Mesendoderm (in vitro differentiated cells): Measurements from ENCODE around the gene MAP4K1.

Experiments
- DNase-seq: peaks from one replicate; pipeline ENCODE4 v3.0.0; 2013
- H2AK5ac ChIP-seq: 2 replicates; pipeline ENCODE4 v1.6.1; 2013; ENCODE audit warnings: low read length, inconsistent platforms
- H2BK120ac ChIP-seq: 2 replicates; pipeline ENCODE4 v1.6.1; 2013; ENCODE audit warnings: low read depth, mild to moderate bottlenecking, low read length, moderate library complexity, mixed read lengths
- H2BK15ac ChIP-seq: replicated peaks from 2 replicates; pipeline ENCODE4 v1.6.1; 2013; ENCODE audit warnings: low read depth, mild to moderate bottlenecking, moderate library complexity
- H2BK5ac ChIP-seq: 2 replicates; pipeline ENCODE4 v1.6.1; 2013; ENCODE audit warnings: low read length, inconsistent platforms
- H3K18ac ChIP-seq: 2 replicates; pipeline ENCODE4 v1.6.1; 2013; ENCODE audit warnings: mild to moderate bottlenecking, low read length, mixed read lengths
- H3K23ac ChIP-seq: one replicate; pipeline ENCODE4 v1.6.1; 2013; ENCODE audit warnings: low read length
- H3K27ac ChIP-seq: 2 replicates; pipeline ENCODE4 v1.5.1; 2013; ENCODE audit warnings: low read depth, mild to moderate bottlenecking, inconsistent platforms, low read length, moderate library complexity
- H3K27me3 ChIP-seq: 2 replicates; pipeline ENCODE4 v1.6.1; 2013; ENCODE audit warnings: low read length, control low read depth, mild to moderate bottlenecking, inconsistent platforms; ENCODE audit not compliant: insufficient read depth, poor library complexity
- H3K36me3 ChIP-seq: 2 replicates; pipeline ENCODE4 v1.6.1; 2013; ENCODE audit warnings: low read length, inconsistent platforms; ENCODE audit not compliant: control insufficient read depth, insufficient read depth
- H3K4ac ChIP-seq: one replicate; pipeline ENCODE4 v1.6.1; 2013; ENCODE audit warnings: low read depth, mild to moderate bottlenecking, low read length, moderate library complexity
- H3K4me1 ChIP-seq: 2 replicates; pipeline ENCODE4 v1.6.1; 2013; ENCODE audit warnings: low read depth, low read length, inconsistent platforms; ENCODE audit not compliant: control insufficient read depth
- H3K4me2 ChIP-seq: 2 replicates; pipeline ENCODE4 v1.6.1; 2013; ENCODE audit warnings: low read length
- H3K4me3 ChIP-seq: 2 replicates; pipeline ENCODE4 v1.5.1; 2013; ENCODE audit warnings: mild to moderate bottlenecking, low read length
- H3K56ac ChIP-seq: one replicate; pipeline ENCODE4 v1.6.1; 2013; ENCODE audit warnings: low read length
- H3K79me1 ChIP-seq: 2 replicates; pipeline ENCODE4 v1.6.1; 2013; ENCODE audit warnings: low read length, inconsistent platforms
- H3K79me2 ChIP-seq: 2 replicates; pipeline ENCODE4 v1.6.1; 2013; ENCODE audit warnings: mild to moderate bottlenecking, low read length; ENCODE audit not compliant: control insufficient read depth, insufficient read depth
- H3K9ac ChIP-seq: 2 replicates; pipeline ENCODE4 v1.6.1; 2013; ENCODE audit warnings: low read length, inconsistent platforms
- H4K5ac ChIP-seq: one replicate; pipeline ENCODE4 v1.6.1; 2013; ENCODE audit warnings: low read length
- H4K8ac ChIP-seq: one replicate; pipeline ENCODE4 v1.6.1; 2013; ENCODE audit warnings: low read depth, mild to moderate bottlenecking, control low read depth, low read length, moderate library complexity
- WGBS: extraction: QIAGEN DNeasy Blood & Tissue Kit; methylation state at CpG from one replicate; pipeline ENCODE4 v1.1.7; 2013; ENCODE audit warnings: low lambda C conversion rate, missing lambda C conversion rate; ENCODE audit not compliant: insufficient coverage; ENCODE audit errors: extremely low coverage; 5-methylcytosine and 5-hydroxymethylcytosine counted together

The MAP4K1 gene

DNA sequence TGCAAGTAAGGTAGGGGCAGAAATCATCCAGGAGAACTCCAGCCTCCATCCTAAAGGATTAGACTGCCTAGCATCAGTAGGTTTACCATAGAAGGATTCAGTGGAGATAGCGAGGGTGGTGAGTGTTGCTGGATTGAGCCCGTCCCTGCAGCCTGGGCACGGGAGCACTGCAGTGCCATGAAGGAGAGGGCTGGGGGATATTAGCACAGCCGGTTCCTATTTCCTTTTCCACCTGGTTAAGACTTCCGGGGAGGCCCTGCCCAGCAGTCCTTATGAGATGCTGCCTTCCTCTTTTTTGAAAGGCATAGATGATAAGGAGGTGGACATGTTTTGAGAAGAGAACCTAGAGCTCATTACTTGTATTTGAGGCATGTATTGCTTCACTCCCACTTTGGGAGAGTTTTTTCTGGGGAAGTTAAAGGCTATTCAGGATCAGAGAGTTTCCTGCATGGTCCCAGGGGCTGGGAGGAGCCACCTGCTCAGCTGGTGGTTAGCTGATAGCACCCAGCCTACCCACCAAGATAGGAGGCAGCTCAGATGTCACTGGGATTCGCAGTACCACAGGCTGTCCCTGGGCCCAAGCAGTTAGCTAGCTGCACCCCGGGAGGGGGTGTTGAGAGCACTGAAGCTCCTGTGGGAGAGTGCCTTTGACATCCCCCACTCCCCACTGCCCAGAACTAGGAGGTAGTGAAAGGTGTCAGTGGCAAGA, 46.9 kb upstream of the MAP4K1 start:
- Histone ChIP-seq H3K9ac (peak overlapping the region; percentile 16), H2BK120ac (no peak overlapping the region), H3K4ac (no peak overlapping the region), H3K36me3 (no peaks in the 10 kb centered on the region), H3K23ac (no peak overlapping the region), H4K8ac (no peak overlapping the region), H3K27ac (peak overlapping the region; percentile 84), H2BK15ac (no peak overlapping the region), H3K4me1 (peaks cover 38% of the 10 kb centered on the region), H3K27me3 (no peaks in the 10 kb centered on the region), H2BK5ac (peak overlapping the region; percentile 12), H3K79me2 (peaks cover 82% of the 10 kb centered on the region), H3K4me3 (no peak overlapping the region), H4K5ac (no peak overlapping the region), H3K56ac (peak overlapping the region; percentile 49), H2AK5ac (no peak overlapping the region), H3K79me1 (peaks cover 11% of the 10 kb centered on the region), H3K4me2 (no peak overlapping the region), H3K18ac (peak overlapping the region; percentile 71)
- DNase-seq: peak; percentile 59
- WGBS: no CpG with 5 or more reads among the region's 7 CpGs

DNA sequence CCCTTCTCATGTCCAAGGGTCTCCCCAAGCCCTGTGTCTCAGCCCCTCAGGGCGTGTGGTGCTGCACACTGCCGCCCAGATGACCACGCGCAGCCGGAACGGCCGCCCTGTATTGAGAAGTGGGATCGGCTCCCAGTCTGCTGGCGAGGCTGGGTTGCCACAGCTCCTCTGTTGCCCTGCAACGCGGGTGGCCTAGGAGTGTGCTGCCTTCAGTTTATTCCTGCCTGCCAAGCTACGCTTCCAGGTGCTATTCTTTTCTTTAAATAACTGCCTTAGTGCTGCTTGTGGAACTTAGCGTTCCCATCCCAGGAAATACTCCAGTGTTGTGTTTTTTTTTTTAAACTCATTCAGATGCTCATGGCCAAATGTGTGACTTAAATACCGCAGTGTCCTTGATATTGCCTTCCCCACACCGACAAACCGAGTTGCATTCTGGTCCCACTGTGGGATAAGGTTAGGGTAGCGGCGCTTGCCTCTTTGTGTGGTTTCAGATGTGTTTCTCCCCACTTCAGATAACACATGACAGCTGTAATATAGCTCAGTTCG, 46.3 kb upstream of the MAP4K1 start:
- Histone ChIP-seq H2BK120ac (no peak overlapping the region), H3K23ac (peak overlapping the region; percentile 83), H3K4me3 (no peak overlapping the region), H3K79me2 (peaks cover 82% of the 10 kb centered on the region), H3K56ac (peak overlapping the region; percentile 49), H3K4me2 (no peak overlapping the region), H3K79me1 (peaks cover 9% of the 10 kb centered on the region), H2BK5ac (peak overlapping the region; percentile 12), H2BK15ac (no peak overlapping the region), H2AK5ac (no peak overlapping the region), H4K8ac (no peak overlapping the region), H3K18ac (no peak overlapping the region), H3K27ac (no peak overlapping the region), H3K27me3 (no peaks in the 10 kb centered on the region), H3K4me1 (peaks cover 36% of the 10 kb centered on the region), H4K5ac (no peak overlapping the region), H3K36me3 (no peaks in the 10 kb centered on the region), H3K4ac (no peak overlapping the region), H3K9ac (peak overlapping the region; percentile 16)
- WGBS: no CpG with 5 or more reads among the region's 19 CpGs
- DNase-seq: no peak

DNA sequence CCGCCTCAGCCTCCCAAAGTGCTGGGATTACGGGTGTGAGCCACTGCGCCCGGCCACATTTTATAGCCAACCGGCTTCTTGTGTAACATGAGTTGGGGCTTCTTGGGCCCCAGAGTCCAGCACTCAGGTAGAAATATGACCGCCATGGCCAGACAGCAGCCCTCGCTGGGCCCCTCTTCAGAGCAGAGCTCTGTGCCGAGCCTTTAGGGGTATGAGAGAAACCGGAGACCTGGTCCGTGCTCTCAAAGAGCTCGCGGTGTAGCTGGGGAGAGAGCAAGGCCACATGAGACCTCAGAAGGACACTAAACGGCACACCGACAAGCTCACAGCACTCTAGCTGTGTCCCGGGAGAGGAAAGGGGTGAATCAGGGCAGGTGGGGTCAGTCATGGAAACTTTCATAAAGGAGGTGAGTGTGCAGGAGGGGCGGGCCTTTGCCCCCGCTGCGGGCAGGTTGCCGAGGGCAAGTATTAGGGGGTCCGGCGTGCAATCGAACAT, 45.5 kb upstream of the MAP4K1 start:
- H3K4ac ChIP-seq: no peak overlapping the region
- peaks cover 5% of the 10 kb centered on the region for H3K79me1 ChIP-seq
- no peak overlapping the region for H4K8ac ChIP-seq
- peak overlapping the region; percentile 37 for H3K27ac ChIP-seq
- no peak overlapping the region for H2BK120ac ChIP-seq
- H2BK5ac ChIP-seq: peak overlapping the region; percentile 35
- peak overlapping the region; percentile 83 for H3K23ac ChIP-seq
- no peak overlapping the region for H3K4me3 ChIP-seq
- DNase-seq: no peak
- H4K5ac ChIP-seq: no peak overlapping the region
- H3K18ac ChIP-seq: no peak overlapping the region
- no peaks in the 10 kb centered on the region for H3K36me3 ChIP-seq
- peaks cover 36% of the 10 kb centered on the region for H3K4me1 ChIP-seq
- H3K27me3 ChIP-seq: no peaks in the 10 kb centered on the region
- H3K79me2 ChIP-seq: peaks cover 82% of the 10 kb centered on the region
- peak overlapping the region; percentile 10 for H3K56ac ChIP-seq
- no peak overlapping the region for H2BK15ac ChIP-seq
- no CpG with 5 or more reads among the region's 22 CpGs for WGBS
- no peak overlapping the region for H3K9ac ChIP-seq
- H2AK5ac ChIP-seq: no peak overlapping the region
- H3K4me2 ChIP-seq: no peak overlapping the region

DNA sequence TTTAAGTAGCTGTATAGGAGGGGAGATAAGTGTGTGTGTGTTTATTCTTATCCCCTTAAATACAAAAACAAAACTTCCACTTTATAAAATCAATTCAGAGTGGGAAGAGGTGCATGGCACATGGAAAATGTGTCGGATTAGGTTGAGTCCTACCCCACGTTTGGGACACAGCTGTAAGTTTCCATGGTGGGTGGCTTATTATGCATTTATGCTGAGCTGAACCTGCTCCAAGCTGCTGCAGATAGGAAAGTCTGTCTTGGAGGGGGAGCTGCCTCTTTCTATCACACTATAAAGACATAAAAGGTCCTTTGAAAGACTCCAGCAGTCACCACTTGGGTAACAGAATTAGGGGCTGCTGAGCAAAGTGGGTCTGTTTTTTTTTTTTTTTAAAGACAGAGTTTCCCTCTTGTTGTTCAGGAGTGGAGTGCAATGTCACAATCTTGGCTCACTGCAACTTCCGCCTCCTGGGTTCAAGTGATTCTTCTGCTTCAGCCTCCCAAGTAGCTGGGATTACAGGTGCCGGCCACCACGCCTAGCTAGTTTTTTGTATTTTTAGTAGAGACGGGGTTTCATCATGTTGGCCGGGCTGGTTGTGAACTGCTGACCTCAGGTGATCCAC, 44.9 kb upstream of the MAP4K1 start:
- WGBS: no CpG with 5 or more reads among the region's 7 CpGs
- peaks cover 8% of the 10 kb centered on the region for H3K79me1 ChIP-seq
- peaks cover 40% of the 10 kb centered on the region for H3K4me1 ChIP-seq
- no peak for DNase-seq
- no peaks in the 10 kb centered on the region for H3K36me3 ChIP-seq
- H3K4me2 ChIP-seq: no peak overlapping the region
- no peak overlapping the region for H3K27ac ChIP-seq
- H3K4me3 ChIP-seq: no peak overlapping the region
- H3K27me3 ChIP-seq: no peaks in the 10 kb centered on the region
- no peak overlapping the region for H3K9ac ChIP-seq
- no peak overlapping the region for H3K23ac ChIP-seq
- H3K18ac ChIP-seq: no peak overlapping the region
- no peak overlapping the region for H3K56ac ChIP-seq
- H2BK5ac ChIP-seq: no peak overlapping the region
- H3K79me2 ChIP-seq: peaks cover 82% of the 10 kb centered on the region
- H4K8ac ChIP-seq: no peak overlapping the region
- no peak overlapping the region for H2BK15ac ChIP-seq
- no peak overlapping the region for H3K4ac ChIP-seq
- H4K5ac ChIP-seq: no peak overlapping the region
- H2BK120ac ChIP-seq: no peak overlapping the region
- H2AK5ac ChIP-seq: no peak overlapping the region

DNA sequence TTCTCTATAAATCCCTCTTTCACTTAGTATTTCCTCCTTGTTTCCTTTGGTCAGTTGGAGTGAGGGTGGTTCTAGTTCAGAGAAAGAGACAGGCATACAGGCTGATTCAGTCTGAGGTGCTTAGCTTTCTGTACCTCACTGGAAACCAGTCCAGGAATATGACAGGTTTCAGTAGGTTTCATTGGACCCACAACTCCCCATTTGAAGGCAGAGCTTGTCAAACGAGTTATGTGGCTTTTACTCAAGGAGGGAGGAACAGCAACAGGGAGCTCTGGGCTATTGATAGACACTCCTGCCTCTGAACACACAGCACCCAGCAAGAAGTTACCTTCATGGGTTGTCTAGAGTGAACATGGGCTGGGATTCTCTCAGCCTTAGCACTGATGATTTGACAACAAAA, 44.2 kb upstream of the MAP4K1 start:
- Histone ChIP-seq H4K8ac (no peak overlapping the region), H3K23ac (no peak overlapping the region), H3K4me1 (peaks cover 40% of the 10 kb centered on the region), H3K79me1 (peaks cover 8% of the 10 kb centered on the region), H3K27me3 (no peaks in the 10 kb centered on the region), H3K56ac (peak overlapping the region; percentile 1), H3K9ac (no peak overlapping the region), H4K5ac (no peak overlapping the region), H3K27ac (no peak overlapping the region), H2BK120ac (no peak overlapping the region), H3K4me3 (no peak overlapping the region), H2BK5ac (no peak overlapping the region), H3K4ac (no peak overlapping the region), H2BK15ac (no peak overlapping the region), H3K79me2 (peaks cover 81% of the 10 kb centered on the region), H3K36me3 (no peaks in the 10 kb centered on the region), H2AK5ac (no peak overlapping the region), H3K4me2 (no peak overlapping the region), H3K18ac (no peak overlapping the region)
- peak; percentile 68 for DNase-seq
- WGBS: no CpG with 5 or more reads among the region's 1 CpG
